NCI-H526 treated with DMSO at 0.1 percent for 48 hours (cell line): Measurements from ENCODE around the gene TRDN.
"Not testable (repeated sequence)": the region's sequence is repeated elsewhere in the genome, so short reads cannot be mapped to it uniquely, and the experiment has no call there.

ENCODE experiments used
- DNase-seq: peaks from one replicate; lab custom pipeline; 2025; lab: John Stamatoyannopoulos, UW

TRDN gene

GRCh38 chr6:123632641-123633040 lies 4.1 kb downstream of the TRDN start:
- no peak for DNase-seq

- DNase-seq = peak; percentile 69
Measured at GRCh38 chr6:123629258-123629941, 7.3 kb downstream of the TRDN start.

GRCh38 chr6:123625696-123626095 lies 11.1 kb downstream of the TRDN start:
- DNase-seq = no peak

GRCh38 chr6:123622780-123623179 lies 14.0 kb downstream of the TRDN start:
- DNase-seq = no peak

- DNase-seq = no peak
Measured at GRCh38 chr6:123619156-123619555, 17.6 kb downstream of the TRDN start.

- no peak for DNase-seq
Measured at GRCh38 chr6:123616942-123617341, 19.8 kb downstream of the TRDN start.

GRCh38 chr6:123616016-123616415 lies 20.7 kb downstream of the TRDN start:
- no peak for DNase-seq

GRCh38 chr6:123610779-123611178 lies 26.0 kb downstream of the TRDN start:
- DNase-seq = no peak

GRCh38 chr6:123604067-123604466 lies 32.7 kb downstream of the TRDN start:
- no peak for DNase-seq

GRCh38 chr6:123598011-123598410 lies 38.7 kb downstream of the TRDN start:
- no peak for DNase-seq

- no peak for DNase-seq
Measured at GRCh38 chr6:123594776-123595175, 42.0 kb downstream of the TRDN start.

GRCh38 chr6:123592426-123592825 lies 44.3 kb downstream of the TRDN start:
- DNase-seq = peak; percentile 78

- no peak for DNase-seq
Measured at GRCh38 chr6:123589973-123590372, 46.8 kb downstream of the TRDN start.

- no peak for DNase-seq
Measured at GRCh38 chr6:123589317-123589716, 47.4 kb downstream of the TRDN start.

- DNase-seq = no peak
Measured at GRCh38 chr6:123588546-123588895, 48.2 kb downstream of the TRDN start.

- no peak for DNase-seq
Measured at GRCh38 chr6:123587838-123588545, 48.8 kb downstream of the TRDN start.

- DNase-seq = not testable (repeated sequence)
Measured at GRCh38 chr6:123587407-123587806, 49.3 kb downstream of the TRDN start.

- no peak for DNase-seq
Measured at GRCh38 chr6:123580331-123580730, 56.4 kb downstream of the TRDN start.

GRCh38 chr6:123575188-123575587 lies 61.6 kb downstream of the TRDN start:
- no peak for DNase-seq

GRCh38 chr6:123570813-123571684 lies 65.7 kb downstream of the TRDN start:
- DNase-seq = no peak

GRCh38 chr6:123569575-123569974 lies 67.2 kb downstream of the TRDN start:
- no peak for DNase-seq

- DNase-seq = no peak
Measured at GRCh38 chr6:123565529-123565928, 71.2 kb downstream of the TRDN start.

GRCh38 chr6:123564361-123564760 lies 72.4 kb downstream of the TRDN start:
- DNase-seq = no peak
